GM23338 (cell line): ENCODE measurements around the gene S100A1. TPM values are rescaled to one million over a fixed set of nuclear protein-coding genes. Genes with fewer than 3 reads are reported as not detected.

Experiments
- EZH2phosphoT487 ChIP-seq: fragments of 200-600 bp; sonication (generic); IDR thresholded peaks from one replicate; pipeline ENCODE4 v1.8.1; 2018; ENCODE audit warnings: antibody characterized with exemption; ENCODE audit not compliant: unreplicated experiment
- JUNB ChIP-seq: IDR thresholded peaks from one replicate; pipeline ENCODE4 v1.6.1; 2016; ENCODE audit warnings: antibody characterized with exemption; ENCODE audit not compliant: unreplicated experiment
- polyA plus RNA-seq: library from polyadenylated mRNA; unstranded; fragments of >200 nt; fragmentation: Nextera tagmentation; extraction: Ambion mirVana; gene quantifications from 2 replicates; pipeline ENCODE4 v1.2.1, GENCODE V29; 2016
- total RNA-seq: library from RNA; depleted of rRNA; stranded (reverse); fragments of >200 nt; shearing (Covaris generic); gene quantifications from 2 replicates; pipeline ENCODE4 v1.2.3, GENCODE V29; 2014
- TF ChIP-seq, protein P1 (sequence below): fragments of 250-450 bp; sonication (Bioruptor Pico); IDR thresholded peaks from 2 replicates; pipeline ENCODE4 v1.5.0; 2020; ENCODE audit warnings: mild to moderate bottlenecking, moderate library complexity
- TF ChIP-seq, protein P2 (sequence below): IDR thresholded peaks from 2 replicates; pipeline ENCODE4 v1.6.1; 2016; ENCODE audit warnings: antibody characterized with exemption
- TF ChIP-seq, protein P3 (sequence below): IDR thresholded peaks from one replicate; pipeline ENCODE4 v1.6.1; 2018; ENCODE audit warnings: antibody characterized with exemption; ENCODE audit not compliant: unreplicated experiment

Gene S100A1
- total and polyA plus RNA-seq, 2 experiments from 2014 or later: 0.13 to 0.66 TPM

DNA sequence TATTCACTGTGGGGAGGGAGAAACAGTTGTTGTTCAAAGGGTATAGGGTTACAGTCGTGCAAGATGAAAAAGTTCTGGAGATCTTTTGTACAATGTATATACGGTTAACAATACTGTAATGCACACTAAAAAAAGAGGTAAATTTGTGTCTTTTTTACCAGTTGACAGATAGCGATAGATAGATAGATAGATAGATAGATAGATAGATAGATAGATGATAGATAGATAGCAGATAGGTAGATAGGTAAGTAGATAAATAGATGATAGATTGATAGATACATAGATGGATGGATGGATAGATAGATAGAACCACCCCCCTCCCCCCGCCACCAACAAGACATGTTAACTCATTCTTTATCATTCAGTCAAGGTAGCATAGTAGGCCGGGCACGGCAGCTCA, 25.5 kb upstream of the S100A1 start (continued):
- TF ChIP-seq, protein P1, sequence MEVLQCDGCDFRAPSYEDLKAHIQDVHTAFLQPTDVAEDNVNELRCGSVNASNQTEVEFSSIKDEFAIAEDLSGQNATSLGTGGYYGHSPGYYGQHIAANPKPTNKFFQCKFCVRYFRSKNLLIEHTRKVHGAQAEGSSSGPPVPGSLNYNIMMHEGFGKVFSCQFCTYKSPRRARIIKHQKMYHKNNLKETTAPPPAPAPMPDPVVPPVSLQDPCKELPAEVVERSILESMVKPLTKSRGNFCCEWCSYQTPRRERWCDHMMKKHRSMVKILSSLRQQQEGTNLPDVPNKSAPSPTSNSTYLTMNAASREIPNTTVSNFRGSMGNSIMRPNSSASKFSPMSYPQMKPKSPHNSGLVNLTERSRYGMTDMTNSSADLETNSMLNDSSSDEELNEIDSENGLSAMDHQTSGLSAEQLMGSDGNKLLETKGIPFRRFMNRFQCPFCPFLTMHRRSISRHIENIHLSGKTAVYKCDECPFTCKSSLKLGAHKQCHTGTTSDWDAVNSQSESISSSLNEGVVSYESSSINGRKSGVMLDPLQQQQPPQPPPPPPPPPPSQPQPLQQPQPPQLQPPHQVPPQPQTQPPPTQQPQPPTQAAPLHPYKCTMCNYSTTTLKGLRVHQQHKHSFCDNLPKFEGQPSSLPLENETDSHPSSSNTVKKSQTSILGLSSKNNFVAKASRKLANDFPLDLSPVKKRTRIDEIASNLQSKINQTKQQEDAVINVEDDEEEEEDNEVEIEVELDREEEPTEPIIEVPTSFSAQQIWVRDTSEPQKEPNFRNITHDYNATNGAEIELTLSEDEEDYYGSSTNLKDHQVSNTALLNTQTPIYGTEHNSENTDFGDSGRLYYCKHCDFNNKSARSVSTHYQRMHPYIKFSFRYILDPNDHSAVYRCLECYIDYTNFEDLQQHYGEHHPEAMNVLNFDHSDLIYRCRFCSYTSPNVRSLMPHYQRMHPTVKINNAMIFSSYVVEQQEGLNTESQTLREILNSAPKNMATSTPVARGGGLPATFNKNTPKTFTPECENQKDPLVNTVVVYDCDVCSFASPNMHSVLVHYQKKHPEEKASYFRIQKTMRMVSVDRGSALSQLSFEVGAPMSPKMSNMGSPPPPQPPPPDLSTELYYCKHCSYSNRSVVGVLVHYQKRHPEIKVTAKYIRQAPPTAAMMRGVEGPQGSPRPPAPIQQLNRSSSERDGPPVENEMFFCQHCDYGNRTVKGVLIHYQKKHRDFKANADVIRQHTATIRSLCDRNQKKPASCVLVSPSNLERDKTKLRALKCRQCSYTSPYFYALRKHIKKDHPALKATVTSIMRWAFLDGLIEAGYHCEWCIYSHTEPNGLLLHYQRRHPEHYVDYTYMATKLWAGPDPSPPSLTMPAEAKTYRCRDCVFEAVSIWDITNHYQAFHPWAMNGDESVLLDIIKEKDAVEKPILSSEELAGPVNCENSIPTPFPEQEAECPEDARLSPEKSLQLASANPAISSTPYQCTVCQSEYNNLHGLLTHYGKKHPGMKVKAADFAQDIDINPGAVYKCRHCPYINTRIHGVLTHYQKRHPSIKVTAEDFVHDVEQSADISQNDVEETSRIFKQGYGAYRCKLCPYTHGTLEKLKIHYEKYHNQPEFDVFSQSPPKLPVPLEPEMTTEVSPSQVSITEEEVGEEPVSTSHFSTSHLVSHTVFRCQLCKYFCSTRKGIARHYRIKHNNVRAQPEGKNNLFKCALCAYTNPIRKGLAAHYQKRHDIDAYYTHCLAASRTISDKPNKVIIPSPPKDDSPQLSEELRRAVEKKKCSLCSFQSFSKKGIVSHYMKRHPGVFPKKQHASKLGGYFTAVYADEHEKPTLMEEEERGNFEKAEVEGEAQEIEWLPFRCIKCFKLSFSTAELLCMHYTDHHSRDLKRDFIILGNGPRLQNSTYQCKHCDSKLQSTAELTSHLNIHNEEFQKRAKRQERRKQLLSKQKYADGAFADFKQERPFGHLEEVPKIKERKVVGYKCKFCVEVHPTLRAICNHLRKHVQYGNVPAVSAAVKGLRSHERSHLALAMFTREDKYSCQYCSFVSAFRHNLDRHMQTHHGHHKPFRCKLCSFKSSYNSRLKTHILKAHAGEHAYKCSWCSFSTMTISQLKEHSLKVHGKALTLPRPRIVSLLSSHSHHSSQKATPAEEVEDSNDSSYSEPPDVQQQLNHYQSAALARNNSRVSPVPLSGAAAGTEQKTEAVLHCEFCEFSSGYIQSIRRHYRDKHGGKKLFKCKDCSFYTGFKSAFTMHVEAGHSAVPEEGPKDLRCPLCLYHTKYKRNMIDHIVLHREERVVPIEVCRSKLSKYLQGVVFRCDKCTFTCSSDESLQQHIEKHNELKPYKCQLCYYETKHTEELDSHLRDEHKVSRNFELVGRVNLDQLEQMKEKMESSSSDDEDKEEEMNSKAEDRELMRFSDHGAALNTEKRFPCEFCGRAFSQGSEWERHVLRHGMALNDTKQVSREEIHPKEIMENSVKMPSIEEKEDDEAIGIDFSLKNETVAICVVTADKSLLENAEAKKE (CRISPR knock-in tag): no peak
- TF ChIP-seq EZH2phosphoT487: no peak
- TF ChIP-seq, protein P2, sequence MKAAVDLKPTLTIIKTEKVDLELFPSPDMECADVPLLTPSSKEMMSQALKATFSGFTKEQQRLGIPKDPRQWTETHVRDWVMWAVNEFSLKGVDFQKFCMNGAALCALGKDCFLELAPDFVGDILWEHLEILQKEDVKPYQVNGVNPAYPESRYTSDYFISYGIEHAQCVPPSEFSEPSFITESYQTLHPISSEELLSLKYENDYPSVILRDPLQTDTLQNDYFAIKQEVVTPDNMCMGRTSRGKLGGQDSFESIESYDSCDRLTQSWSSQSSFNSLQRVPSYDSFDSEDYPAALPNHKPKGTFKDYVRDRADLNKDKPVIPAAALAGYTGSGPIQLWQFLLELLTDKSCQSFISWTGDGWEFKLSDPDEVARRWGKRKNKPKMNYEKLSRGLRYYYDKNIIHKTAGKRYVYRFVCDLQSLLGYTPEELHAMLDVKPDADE: no peak
- TF ChIP-seq, protein P3, sequence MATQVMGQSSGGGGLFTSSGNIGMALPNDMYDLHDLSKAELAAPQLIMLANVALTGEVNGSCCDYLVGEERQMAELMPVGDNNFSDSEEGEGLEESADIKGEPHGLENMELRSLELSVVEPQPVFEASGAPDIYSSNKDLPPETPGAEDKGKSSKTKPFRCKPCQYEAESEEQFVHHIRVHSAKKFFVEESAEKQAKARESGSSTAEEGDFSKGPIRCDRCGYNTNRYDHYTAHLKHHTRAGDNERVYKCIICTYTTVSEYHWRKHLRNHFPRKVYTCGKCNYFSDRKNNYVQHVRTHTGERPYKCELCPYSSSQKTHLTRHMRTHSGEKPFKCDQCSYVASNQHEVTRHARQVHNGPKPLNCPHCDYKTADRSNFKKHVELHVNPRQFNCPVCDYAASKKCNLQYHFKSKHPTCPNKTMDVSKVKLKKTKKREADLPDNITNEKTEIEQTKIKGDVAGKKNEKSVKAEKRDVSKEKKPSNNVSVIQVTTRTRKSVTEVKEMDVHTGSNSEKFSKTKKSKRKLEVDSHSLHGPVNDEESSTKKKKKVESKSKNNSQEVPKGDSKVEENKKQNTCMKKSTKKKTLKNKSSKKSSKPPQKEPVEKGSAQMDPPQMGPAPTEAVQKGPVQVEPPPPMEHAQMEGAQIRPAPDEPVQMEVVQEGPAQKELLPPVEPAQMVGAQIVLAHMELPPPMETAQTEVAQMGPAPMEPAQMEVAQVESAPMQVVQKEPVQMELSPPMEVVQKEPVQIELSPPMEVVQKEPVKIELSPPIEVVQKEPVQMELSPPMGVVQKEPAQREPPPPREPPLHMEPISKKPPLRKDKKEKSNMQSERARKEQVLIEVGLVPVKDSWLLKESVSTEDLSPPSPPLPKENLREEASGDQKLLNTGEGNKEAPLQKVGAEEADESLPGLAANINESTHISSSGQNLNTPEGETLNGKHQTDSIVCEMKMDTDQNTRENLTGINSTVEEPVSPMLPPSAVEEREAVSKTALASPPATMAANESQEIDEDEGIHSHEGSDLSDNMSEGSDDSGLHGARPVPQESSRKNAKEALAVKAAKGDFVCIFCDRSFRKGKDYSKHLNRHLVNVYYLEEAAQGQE: no peak
- TF ChIP-seq JUNB: no peak
